Activated T-cell treated with anti-CD3 and anti-CD28 coated beads for 4 hours (primary cell): ENCODE data around the gene ECSIT.

ENCODE experiments used
- DNase-seq: peaks from one replicate; pipeline ENCODE4 v3.0.0-alpha.2; 2020

Gene ECSIT

GRCh38 chr19:11549386-11549953 is 20.5 kb upstream of the ECSIT start:
- no peak for DNase-seq

DNA sequence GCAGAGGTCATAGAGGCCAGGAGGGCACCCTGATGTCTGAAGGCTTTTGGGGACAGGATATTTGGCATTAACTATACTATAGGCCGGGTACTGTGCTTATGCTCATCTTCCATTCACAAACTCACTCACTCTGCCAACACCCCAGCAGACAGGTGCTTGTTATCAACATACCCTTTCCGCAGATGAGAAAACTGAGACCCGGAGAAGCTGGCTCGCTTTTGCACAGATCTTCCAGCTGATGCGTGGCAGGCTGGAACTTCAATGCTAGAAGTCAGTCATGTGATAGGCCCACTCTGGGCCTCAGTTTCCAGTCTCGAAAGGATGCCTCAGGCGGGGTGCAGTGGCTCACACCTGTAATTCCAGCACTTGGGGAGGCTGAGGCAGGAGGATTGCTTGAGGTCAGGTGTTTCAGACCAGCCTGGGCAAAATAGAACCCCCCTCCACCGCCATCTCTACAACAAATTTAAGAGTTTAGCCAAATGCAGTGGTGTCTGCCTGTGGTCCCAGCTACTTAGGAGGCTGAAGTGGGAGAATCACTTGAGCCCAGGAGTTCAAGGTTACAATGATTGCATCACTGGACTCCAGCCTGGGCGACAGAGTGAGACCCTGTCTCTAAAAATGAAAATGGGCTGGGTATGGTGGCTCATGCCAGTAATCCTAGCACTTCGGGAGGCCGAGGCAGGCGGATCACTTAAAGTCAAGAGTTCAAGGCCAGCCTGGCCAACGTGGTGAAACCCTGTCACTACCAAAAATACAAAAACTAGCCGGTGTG is 19.2 kb upstream of the ECSIT start:
- no peak for DNase-seq

GRCh38 chr19:11541238-11541637 is 12.3 kb upstream of the ECSIT start:
- DNase-seq, result no peak

DNA sequence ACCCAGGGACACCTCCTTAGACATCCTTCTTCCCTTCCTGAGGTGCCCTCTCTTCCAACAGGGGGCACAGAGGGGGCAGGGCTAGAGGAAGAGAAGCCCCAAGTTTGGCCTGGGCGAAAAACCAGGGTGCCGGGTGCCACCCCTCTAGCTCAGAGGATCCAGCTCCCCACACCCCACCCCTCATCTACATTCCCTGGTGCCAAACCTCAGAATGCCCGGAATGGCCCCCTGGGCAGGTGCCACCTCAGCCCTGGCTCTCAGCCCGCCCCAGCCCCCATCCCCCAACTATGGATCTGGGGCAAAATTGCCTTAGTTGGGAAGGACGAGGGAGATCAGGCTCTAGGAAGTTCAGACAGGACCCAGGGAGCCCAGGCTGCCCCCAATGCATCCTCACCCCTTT is 11.7 kb upstream of the ECSIT start:
- no peak for DNase-seq

- no peak for DNase-seq
These were observed 10.8 kb upstream of the ECSIT start for GRCh38 chr19:11539495-11540365.

- DNase-seq, result no peak
These were observed 9.5 kb upstream of the ECSIT start, which contains the start of gene CNN1 for GRCh38 chr19:11538232-11539036. Gene CNN1, plus strand, starts transcription at chr19:11538851. Its CDS starts 77 bp downstream, at chr19:11538928.

DNA sequence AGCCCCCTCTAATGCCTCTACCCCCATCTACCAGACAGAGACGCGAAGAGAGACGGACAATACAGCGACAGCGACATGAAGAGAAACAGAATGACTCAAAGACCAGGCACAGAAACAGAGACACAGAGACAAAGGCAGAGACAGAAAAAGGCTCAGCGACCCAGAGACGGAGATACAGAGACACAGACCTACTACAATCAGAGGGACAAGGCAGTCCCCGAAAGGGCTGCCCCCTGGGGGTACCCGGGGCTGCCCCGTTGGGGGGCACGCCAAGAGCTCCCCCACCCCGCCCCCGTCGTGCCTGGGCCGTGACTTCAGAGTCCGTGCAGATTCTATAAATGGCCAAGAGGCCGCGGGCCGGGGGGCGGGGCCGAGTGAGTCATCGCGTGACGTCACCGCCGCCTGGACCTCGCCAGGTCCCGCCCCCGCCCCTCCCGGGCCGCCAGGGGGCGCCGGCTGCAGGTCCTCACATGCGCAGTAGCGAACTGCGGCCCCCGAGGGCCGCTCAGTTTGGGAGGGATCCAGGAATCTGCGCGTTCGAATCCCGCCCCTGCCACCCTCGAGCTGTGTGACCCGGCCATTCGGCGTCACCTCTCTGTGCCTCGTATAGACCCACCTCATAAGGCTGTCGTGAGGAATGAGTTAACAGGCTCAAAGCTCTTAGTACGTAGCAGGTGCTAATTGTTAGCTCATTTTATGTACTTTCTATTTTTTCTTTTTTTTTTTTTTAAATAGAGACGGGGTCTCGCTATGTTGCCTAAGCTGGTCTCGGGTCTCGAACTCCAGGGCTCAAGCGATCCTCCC is 7.1 kb upstream of the ECSIT start:
- DNase-seq, result peak; percentile 78

DNA sequence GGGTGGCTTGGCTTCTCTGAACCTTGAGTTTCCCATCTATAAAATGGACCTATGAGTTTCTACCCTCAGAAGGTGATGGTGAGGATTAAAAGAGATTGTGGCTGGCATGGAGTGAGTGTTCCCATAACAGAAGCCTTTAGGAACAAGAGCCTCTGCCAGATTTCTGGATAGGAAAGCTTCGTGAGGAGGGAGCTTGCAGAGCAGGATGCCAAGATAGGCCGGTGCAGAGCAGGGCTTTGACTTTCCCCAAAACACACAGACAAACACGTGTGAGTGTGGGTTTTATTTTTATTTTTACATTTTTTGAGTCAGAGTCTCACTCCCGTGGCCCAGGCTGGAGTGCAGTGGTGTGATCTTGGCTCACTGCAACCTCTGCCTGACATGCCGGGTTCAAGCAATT is 6.0 kb upstream of the ECSIT start:
- no peak for DNase-seq

DNA sequence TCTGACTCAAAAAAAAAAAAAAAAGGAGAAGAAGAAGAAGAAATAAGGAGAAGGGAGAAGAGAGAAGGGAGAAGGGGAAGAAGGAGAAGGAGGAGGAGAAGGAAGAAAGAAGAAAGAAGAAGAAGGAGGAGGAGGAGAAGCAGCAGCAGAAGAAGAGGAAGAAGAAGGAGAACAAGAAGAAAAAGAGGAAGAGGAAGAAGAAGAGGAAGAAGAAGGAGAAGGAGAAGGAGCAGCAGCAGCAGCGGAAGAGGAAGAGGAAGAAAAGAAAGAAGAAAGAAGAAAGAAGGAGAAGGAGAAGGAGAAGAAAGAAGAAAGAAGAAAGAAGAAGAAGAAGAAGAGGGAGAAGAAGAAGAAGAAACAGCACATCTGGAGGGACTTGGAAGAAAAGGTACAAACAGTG is 5.6 kb upstream of the ECSIT start:
- DNase-seq, result no peak

DNA sequence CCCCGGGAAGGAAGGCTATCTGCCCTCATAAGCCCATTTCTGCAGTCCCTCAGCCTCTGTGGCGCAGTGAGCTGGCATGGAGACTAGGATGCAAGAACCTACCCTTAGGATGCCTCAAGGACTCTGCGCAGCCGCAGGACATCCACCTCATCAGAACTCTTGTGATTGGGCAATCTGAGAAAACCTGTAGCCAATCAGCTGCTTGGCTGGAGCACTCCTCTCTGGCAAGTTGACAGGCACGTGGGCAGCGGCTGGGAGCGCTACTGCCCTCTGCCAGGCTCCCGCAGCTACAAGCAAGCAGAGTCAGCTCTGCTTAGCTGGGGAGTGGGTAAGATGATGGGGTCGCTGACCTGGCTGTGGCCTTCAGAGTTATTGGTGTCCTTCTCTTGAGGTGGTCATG is 1.5 kb upstream of the ECSIT start:
- no peak for DNase-seq

DNA sequence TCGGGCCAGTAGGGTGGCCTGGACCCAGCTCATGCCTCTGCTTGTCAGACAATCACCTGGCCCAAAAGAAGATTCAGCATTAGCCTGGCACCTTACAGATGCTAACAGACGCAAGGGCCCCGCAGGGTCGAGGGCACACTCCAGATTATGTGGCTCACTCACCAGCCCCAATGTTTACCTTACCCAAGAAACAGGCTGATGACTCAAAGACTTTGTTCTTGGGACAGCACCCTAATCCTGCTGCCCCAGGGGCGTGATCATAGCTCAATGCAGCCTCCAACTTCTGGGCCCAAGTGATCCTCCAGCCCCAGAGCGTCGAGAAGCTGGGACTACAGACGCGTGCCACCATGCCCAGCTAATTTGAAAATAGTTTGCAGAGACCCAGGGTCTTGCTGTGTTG is 9.8 kb downstream of the ECSIT start:
- DNase-seq, result no peak

- DNase-seq, result no peak
These were observed 15.0 kb downstream of the ECSIT start for GRCh38 chr19:11513946-11514345.

- DNase-seq, result no peak
These were observed 18.5 kb downstream of the ECSIT start for GRCh38 chr19:11510444-11510843.

- DNase-seq, result no peak
These were observed 21.4 kb downstream of the ECSIT start for GRCh38 chr19:11507370-11508078.

GRCh38 chr19:11506967-11507366 is 22.0 kb downstream of the ECSIT start:
- DNase-seq, result no peak

- no peak for DNase-seq
These were observed 22.8 kb downstream of the ECSIT start for GRCh38 chr19:11506101-11506555.

DNA sequence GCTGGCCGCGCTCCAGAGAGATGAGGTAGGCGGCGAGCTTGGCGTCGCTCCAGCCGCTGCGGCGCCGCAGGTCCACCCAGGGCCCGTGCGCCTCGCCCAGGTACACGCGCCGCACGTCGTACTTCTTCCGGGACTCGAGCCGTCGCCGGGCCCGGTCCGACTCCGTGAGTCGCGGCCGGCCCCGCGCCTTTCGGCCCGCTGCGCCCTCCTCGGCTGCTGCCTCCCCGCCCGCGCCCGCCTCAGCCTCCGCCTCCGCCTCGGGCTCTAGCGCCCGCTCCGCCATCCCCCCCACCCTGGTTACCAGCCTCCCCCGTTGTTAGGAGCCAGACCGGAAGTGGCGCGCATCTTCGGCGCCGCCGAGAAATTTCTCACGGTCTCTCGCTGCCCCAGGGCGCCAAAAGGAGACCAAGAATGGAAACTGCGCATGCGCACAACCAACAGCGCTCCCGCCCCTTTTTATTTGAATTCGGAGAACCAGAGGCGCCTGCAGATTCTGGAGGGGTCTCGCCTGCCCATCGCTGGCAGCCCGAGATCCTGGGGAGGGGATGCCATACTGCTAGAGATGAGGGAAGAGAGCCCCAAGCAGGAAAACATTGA is 23.3 kb downstream of the ECSIT start, which contains the start of gene ZNF653:
TSS of gene ZNF653 (minus strand) at position 336 of the 597 bp plus-strand sequence. CDS start at position 283, 53 bp downstream.
- DNase-seq, result peak; percentile 94

DNA sequence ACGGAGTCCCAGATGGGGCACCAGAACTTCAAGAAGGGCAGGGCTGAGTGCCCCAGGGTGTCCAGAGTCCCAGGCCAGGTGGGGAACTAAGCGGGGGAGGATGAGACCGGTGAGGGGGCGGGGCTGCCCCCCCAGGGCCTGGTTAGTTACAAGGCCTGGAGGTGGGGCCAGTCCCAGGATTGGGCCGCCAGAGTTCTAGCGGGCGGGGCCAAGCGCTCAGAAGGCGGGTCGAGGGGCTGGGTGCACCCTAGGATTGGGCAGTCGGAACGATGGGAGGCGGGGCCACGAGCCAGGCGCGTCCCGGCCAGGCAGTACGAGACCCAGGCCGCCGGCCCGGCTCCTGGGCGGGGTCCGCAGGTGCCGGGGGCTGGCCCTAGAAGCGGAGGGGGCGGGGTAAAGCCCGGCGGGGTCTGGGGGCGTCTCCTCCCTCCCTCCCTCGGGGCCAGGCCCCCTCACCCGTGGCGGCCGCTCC is 23.9 kb downstream of the ECSIT start:
- DNase-seq, result peak; percentile 93

- no peak for DNase-seq
These were observed 24.4 kb downstream of the ECSIT start for GRCh38 chr19:11504502-11505031.

DNA sequence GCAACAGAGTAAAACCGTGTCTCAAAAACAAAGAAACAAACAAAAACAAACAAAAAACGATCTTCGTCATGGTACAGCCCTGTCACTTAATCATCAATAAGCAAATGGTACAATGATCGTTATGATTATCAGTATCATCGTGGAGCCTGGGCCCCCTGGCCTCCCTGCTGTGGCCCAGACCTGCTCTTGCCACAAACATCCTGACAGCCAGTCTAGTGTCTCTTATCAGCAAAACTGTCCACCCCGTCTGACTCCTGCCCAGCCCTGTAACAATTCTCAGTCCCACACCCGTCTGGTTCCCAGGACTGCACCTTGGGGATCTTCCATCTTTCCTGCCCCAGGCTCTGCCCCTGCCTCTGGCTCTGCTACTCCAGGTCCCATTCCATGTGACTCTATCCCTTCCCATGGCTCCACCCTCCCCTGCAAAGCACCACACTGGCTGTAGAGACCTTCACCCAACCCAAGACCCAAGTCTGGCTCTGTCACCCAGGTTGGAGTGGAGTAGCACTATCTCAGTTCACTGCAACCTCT is 29.0 kb downstream of the ECSIT start:
- DNase-seq, result no peak
